Measurements from ENCODE around the gene ZBTB44. TPM values are rescaled to one million over a fixed set of nuclear protein-coding genes. Genes with fewer than 3 reads are reported as not detected.

ZBTB44 gene
- total RNA-seq, 4 donors from 2014 or later = 35.8 to 52.7 (median 45.7) TPM

DNA sequence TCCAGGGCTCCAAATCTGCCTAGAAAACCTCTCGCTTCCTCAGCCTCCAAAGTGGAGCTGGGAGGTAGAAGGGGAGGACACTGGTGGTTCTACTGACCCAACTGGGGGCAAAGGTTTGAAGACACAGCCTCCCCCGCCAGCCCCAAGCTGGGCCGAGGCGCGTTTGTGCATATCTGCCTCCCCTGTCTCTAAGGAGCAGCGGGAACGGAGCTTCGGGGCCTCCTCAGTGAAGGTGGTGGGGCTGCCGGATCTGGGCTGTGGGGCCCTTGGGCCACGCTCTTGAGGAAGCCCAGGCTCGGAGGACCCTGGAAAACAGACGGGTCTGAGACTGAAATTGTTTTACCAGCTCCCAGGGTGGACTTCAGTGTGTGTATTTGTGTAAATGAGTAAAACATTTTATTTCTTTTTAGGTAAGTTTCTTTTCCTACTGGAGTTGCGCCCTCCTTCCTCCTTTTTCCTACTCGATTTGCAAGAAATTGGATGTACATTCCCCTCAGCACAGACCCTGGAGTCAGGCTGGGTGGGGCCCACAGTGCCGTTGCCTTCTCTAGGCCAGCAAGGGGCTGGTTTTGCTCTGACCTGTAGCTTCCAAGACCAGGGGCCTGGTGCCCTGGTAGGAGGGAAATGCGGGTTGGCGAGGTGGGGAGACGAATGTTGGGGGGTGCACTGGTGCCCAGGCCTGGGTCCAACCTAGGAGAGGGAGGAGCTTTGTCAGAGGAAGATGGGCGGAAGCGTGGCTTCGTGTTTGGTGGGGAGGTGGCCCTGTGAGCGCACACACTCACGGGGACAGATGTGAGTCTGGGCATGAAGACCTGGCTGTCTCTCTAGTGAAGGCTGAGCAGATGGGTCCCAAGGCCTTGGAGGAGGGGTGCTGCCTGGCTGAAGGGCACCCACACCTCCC lies 104.5 kb downstream of the ZBTB44 start:
- DNase-seq (ENCODE audit: low spot score in 2 of 2) = peak; percentile 11 to 78
- no peak for TF ChIP-seq POLR2A (IDR thresholded peaks at IDR 0.05)
- TF ChIP-seq, protein P1, sequence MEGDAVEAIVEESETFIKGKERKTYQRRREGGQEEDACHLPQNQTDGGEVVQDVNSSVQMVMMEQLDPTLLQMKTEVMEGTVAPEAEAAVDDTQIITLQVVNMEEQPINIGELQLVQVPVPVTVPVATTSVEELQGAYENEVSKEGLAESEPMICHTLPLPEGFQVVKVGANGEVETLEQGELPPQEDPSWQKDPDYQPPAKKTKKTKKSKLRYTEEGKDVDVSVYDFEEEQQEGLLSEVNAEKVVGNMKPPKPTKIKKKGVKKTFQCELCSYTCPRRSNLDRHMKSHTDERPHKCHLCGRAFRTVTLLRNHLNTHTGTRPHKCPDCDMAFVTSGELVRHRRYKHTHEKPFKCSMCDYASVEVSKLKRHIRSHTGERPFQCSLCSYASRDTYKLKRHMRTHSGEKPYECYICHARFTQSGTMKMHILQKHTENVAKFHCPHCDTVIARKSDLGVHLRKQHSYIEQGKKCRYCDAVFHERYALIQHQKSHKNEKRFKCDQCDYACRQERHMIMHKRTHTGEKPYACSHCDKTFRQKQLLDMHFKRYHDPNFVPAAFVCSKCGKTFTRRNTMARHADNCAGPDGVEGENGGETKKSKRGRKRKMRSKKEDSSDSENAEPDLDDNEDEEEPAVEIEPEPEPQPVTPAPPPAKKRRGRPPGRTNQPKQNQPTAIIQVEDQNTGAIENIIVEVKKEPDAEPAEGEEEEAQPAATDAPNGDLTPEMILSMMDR (IDR thresholded peaks at IDR 0.05) = no peak
- no peak overlapping the region for H3K4me3 ChIP-seq (ENCODE audit: low read depth, poor library complexity, severe bottlenecking)
- intact Hi-C loops (cut with DNase I; ENCODE audit: low total_unique reads) = loop anchor here (5.0 to 10.0 kb wide), 2 partner anchors 217 to 655 kb away; partner anchors contain the start of gene ADAMTS8
- WGBS, 2 donors = 86 to 90% methylated on average over 22 to 23 of the region's 23 CpGs

DNA sequence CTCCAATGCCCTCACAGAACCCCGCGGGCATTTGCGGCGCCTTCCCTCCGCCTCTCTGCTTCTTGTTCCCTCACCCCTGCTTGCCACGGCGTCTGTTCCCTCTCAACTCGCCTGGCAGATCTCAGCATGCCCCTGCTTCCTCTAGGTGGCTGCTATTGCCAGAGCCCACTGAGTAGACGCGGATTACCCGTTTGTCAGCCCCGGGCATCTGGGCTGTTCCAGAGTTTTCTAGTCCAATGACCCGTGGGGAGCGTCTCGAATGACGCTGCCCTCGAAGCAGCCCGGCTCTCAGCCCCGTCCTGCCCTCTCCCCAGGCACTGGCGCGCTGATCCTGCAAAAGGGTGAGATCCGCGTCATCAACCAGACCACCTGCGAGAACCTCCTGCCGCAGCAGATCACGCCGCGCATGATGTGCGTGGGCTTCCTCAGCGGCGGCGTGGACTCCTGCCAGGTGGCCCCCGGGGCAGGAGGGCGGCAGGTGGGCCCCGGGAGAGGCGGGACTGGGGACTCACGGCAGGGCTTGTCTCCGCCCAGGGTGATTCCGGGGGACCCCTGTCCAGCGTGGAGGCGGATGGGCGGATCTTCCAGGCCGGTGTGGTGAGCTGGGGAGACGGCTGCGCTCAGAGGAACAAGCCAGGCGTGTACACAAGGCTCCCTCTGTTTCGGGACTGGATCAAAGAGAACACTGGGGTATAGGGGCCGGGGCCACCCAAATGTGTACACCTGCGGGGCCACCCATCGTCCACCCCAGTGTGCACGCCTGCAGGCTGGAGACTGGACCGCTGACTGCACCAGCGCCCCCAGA lies 105.4 kb downstream of the ZBTB44 start:
- intact Hi-C loops (cut with DNase I; ENCODE audit: low total_unique reads) = no loop called here
- no peak overlapping the region for H3K4me3 ChIP-seq (ENCODE audit: low read depth, poor library complexity, severe bottlenecking)
- TF ChIP-seq, protein P1 (IDR thresholded peaks at IDR 0.05) = no peak
- no peak for TF ChIP-seq POLR2A (IDR thresholded peaks at IDR 0.05)
- DNase-seq (ENCODE audit: low spot score in 2 of 2) = peak in 1 of 2 donors; percentile 81
- 81 to 87% methylated on average over 53 of the region's 53 CpGs for WGBS, 2 donors

DNA sequence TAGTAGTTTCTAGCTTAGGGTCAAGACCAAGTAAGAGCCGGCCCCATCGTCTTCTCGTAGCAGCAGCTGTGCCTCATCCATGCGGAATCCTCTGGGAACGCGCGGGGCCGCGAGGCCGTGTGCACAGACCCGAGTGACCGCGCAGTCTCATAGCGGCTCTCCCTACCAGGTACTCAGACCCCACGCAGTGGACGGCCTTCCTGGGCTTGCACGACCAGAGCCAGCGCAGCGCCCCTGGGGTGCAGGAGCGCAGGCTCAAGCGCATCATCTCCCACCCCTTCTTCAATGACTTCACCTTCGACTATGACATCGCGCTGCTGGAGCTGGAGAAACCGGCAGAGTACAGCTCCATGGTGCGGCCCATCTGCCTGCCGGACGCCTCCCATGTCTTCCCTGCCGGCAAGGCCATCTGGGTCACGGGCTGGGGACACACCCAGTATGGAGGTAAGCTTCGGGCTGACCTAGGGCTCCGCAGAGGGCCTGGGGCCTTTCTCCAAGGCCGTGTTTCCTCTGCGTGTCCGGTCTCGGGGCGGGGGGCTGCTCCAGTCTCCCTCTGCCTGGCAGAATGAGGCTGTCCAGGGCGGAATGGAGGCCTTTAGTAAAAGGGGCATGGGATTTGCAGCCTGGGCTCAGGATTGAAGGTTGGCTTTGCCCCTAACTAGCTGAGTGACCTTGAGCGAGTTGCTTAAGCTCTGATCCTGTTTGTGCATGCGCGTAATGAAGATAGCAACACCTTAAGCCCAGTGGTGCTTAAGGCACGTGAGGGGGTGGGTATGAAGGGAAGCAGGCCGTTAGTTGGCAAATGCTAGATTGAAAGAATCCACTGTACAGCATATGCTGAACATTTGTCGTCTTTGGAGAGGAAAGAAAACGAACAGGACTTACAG lies 106.2 kb downstream of the ZBTB44 start:
- WGBS, 2 donors = 92 to 93% methylated on average over 36 to 45 of the region's 45 CpGs
- no peak overlapping the region for H3K4me3 ChIP-seq (ENCODE audit: low read depth, poor library complexity, severe bottlenecking)
- intact Hi-C loops (cut with DNase I; ENCODE audit: low total_unique reads) = no loop called here
- DNase-seq (ENCODE audit: low spot score in 2 of 2) = peak in 1 of 2 donors; percentile 77
- TF ChIP-seq, protein P1 (IDR thresholded peaks at IDR 0.05) = no peak
- TF ChIP-seq POLR2A (IDR thresholded peaks at IDR 0.05) = no peak

DNA sequence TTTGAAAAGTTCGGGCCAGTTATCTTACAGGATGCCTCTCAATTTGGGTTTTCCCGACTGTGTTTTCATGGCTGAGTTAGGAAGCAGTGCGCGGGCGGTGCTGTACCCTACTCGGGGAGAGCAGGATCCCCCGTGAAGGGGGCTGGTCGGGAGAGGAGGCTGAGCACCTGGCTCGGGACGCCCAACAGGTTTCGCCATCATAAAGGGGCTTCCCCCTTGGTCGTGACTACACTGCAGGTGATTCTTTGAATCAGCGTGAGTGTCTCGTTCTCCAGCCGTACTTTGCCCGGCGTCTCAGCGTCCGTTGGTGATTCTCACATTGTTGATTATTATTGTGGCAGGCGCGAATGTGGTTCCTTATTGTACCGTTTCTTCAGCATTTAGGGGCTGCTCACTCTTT lies 108.6 kb downstream of the ZBTB44 start:
- no peak for TF ChIP-seq POLR2A (IDR thresholded peaks at IDR 0.05)
- TF ChIP-seq, protein P1 (IDR thresholded peaks at IDR 0.05) = no peak
- intact Hi-C loops (cut with DNase I; ENCODE audit: low total_unique reads) = no loop called here
- no peak overlapping the region for H3K4me3 ChIP-seq (ENCODE audit: low read depth, poor library complexity, severe bottlenecking)
- DNase-seq (ENCODE audit: low spot score in 2 of 2) = peak in 1 of 2 donors; percentile 74
- 89 to 93% methylated on average over 22 of the region's 22 CpGs for WGBS, 2 donors

DNA sequence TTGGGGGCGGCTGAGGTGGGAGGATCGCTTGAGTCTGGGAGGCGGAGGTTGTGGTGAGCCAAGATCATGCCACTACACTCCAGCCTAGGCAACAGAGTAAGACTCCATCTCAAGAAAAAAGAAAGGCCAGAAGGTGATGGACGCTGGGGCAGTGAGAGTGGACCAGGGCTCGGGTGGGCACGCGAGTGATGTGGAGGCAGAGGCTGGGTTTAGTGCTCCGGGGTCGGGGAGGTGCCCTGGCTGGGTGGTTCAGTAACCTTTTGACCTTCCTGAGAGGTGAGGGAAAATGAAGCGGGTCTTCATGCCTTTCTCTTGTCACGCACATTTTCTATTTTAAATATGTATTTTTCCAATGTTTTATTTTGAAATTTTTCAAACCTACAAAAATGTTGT lies 110.0 kb downstream of the ZBTB44 start:
- WGBS, 2 donors = 92 to 95% methylated on average over 11 of the region's 11 CpGs
- no peak for TF ChIP-seq POLR2A (IDR thresholded peaks at IDR 0.05)
- TF ChIP-seq, protein P1 (IDR thresholded peaks at IDR 0.05) = no peak
- intact Hi-C loops (cut with DNase I; ENCODE audit: low total_unique reads) = no loop called here
- DNase-seq (ENCODE audit: low spot score in 2 of 2) = no peak
- no peak overlapping the region for H3K4me3 ChIP-seq (ENCODE audit: low read depth, poor library complexity, severe bottlenecking)
